ENCODE data around the gene ST7. TPM values are rescaled to one million over a fixed set of nuclear protein-coding genes. Genes with fewer than 3 reads are reported as not detected.

The ST7 gene
- polyA plus RNA-seq, 1 donor from 2014 or later, result 76.8 TPM

DNA sequence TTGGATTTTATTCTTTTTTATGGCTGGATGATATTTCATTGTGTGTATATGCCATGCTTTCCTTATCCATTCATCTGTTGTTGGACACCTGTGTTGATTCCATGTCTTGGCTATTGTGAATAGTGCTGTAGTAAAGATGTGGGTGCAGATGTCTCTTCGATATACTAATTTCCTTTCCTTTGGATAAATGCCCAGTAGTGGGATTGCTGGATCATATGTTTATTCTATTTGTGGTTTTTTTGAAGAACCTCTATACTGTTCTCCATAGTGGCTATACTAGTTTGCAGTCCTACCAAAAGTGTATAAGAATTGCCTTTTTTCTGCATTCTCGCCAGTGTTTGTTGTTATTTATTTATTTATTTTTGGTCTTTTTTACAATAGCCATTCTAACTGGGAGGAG, 209.8 kb downstream of the ST7 start:
- H3K36me3 ChIP-seq (ENCODE audit: insufficient read depth, low read length), result no peaks in the 10 kb centered on the region
- H2AFZ ChIP-seq (ENCODE audit: low read depth, low read length), result no peak overlapping the region
- H3F3A ChIP-seq (ENCODE audit: insufficient read depth, low read length, poor library complexity, severe bottlenecking), result no peaks in the 10 kb centered on the region
- no peak overlapping the region for H3K27ac ChIP-seq (ENCODE audit: low read length)
- TF ChIP-seq SMC3 (conservative IDR thresholded peaks at IDR 0.05; ENCODE audit: poor library complexity) (no peak), POLR2AphosphoS5 (IDR thresholded peaks at IDR 0.05) (no peak), MXI1 (conservative IDR thresholded peaks at IDR 0.05; ENCODE audit: poor library complexity, severe bottlenecking) (no peak), RAD21 (conservative IDR thresholded peaks at IDR 0.05) (no peak), EP300 (conservative IDR thresholded peaks at IDR 0.05; ENCODE audit: poor library complexity, severe bottlenecking) (no peak), TAF1 (IDR thresholded peaks at IDR 0.05; ENCODE audit: low read depth) (no peak), EZH2 (IDR thresholded peaks at IDR 0.05; ENCODE audit: borderline replicate concordance, insufficient read depth, low read length, poor library complexity, severe bottlenecking) (no peak)
- TF ChIP-seq, protein P1, sequence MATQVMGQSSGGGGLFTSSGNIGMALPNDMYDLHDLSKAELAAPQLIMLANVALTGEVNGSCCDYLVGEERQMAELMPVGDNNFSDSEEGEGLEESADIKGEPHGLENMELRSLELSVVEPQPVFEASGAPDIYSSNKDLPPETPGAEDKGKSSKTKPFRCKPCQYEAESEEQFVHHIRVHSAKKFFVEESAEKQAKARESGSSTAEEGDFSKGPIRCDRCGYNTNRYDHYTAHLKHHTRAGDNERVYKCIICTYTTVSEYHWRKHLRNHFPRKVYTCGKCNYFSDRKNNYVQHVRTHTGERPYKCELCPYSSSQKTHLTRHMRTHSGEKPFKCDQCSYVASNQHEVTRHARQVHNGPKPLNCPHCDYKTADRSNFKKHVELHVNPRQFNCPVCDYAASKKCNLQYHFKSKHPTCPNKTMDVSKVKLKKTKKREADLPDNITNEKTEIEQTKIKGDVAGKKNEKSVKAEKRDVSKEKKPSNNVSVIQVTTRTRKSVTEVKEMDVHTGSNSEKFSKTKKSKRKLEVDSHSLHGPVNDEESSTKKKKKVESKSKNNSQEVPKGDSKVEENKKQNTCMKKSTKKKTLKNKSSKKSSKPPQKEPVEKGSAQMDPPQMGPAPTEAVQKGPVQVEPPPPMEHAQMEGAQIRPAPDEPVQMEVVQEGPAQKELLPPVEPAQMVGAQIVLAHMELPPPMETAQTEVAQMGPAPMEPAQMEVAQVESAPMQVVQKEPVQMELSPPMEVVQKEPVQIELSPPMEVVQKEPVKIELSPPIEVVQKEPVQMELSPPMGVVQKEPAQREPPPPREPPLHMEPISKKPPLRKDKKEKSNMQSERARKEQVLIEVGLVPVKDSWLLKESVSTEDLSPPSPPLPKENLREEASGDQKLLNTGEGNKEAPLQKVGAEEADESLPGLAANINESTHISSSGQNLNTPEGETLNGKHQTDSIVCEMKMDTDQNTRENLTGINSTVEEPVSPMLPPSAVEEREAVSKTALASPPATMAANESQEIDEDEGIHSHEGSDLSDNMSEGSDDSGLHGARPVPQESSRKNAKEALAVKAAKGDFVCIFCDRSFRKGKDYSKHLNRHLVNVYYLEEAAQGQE (IDR thresholded peaks at IDR 0.05; ENCODE audit: borderline replicate concordance), result no peak
- TF ChIP-seq, protein P2, sequence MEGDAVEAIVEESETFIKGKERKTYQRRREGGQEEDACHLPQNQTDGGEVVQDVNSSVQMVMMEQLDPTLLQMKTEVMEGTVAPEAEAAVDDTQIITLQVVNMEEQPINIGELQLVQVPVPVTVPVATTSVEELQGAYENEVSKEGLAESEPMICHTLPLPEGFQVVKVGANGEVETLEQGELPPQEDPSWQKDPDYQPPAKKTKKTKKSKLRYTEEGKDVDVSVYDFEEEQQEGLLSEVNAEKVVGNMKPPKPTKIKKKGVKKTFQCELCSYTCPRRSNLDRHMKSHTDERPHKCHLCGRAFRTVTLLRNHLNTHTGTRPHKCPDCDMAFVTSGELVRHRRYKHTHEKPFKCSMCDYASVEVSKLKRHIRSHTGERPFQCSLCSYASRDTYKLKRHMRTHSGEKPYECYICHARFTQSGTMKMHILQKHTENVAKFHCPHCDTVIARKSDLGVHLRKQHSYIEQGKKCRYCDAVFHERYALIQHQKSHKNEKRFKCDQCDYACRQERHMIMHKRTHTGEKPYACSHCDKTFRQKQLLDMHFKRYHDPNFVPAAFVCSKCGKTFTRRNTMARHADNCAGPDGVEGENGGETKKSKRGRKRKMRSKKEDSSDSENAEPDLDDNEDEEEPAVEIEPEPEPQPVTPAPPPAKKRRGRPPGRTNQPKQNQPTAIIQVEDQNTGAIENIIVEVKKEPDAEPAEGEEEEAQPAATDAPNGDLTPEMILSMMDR (IDR thresholded peaks at IDR 0.05; ENCODE audit: poor library complexity, severe bottlenecking), result no peak
- no peaks in the 10 kb centered on the region for H3K9me3 ChIP-seq (ENCODE audit: low read length)
- H3K27me3 ChIP-seq (ENCODE audit: insufficient read depth, low read depth, low read length), result no peaks in the 10 kb centered on the region
- no peak overlapping the region for H3K9ac ChIP-seq (ENCODE audit: low read length)
- no peaks in the 10 kb centered on the region for H4K20me1 ChIP-seq (ENCODE audit: insufficient read depth)
- no peaks in the 10 kb centered on the region for H3K9me2 ChIP-seq (ENCODE audit: insufficient read depth, low read length)
- no peak overlapping the region for H3K4me3 ChIP-seq (ENCODE audit: low read length)
- H3K4me2 ChIP-seq (ENCODE audit: low read length), result no peak overlapping the region
- H3K79me2 ChIP-seq (replicated peaks; ENCODE audit: insufficient read depth, low read length), result no peaks in the 10 kb centered on the region

DNA sequence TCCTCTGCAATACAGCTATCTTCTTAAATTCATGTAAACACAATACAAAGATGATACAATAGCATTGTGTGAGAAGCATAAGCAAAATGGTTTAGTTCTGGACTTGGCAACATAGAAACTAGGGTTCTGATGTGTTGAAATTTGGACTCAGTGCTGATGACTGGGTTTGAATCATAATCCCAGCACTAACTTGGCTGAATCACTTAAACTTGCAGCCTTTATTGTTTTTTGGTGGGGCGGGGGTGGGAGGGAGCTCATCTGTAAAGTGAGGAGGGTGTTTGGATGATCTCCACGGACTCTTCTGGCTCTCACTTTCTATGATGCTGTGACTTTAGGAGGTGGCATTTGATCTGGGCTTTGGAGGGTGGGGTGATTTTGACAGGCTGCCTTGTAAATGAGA, 211.3 kb downstream of the ST7 start:
- Histone ChIP-seq H4K20me1 (ENCODE audit: insufficient read depth) (no peaks in the 10 kb centered on the region), H3K9ac (ENCODE audit: low read length) (no peak overlapping the region), H3K9me3 (ENCODE audit: low read length) (no peaks in the 10 kb centered on the region), H3K9me2 (ENCODE audit: insufficient read depth, low read length) (no peaks in the 10 kb centered on the region), H3K79me2 (replicated peaks; ENCODE audit: insufficient read depth, low read length) (no peaks in the 10 kb centered on the region), H3F3A (ENCODE audit: insufficient read depth, low read length, poor library complexity, severe bottlenecking) (no peaks in the 10 kb centered on the region), H2AFZ (ENCODE audit: low read depth, low read length) (no peak overlapping the region), H3K36me3 (ENCODE audit: insufficient read depth, low read length) (no peaks in the 10 kb centered on the region), H3K4me3 (ENCODE audit: low read length) (no peak overlapping the region), H3K27ac (ENCODE audit: low read length) (no peak overlapping the region), H3K27me3 (ENCODE audit: insufficient read depth, low read depth, low read length) (no peaks in the 10 kb centered on the region), H3K4me2 (ENCODE audit: low read length) (no peak overlapping the region)
- TF ChIP-seq, protein P1 (IDR thresholded peaks at IDR 0.05; ENCODE audit: borderline replicate concordance), result no peak
- no peak for TF ChIP-seq POLR2AphosphoS5 (IDR thresholded peaks at IDR 0.05)
- TF ChIP-seq MXI1 (conservative IDR thresholded peaks at IDR 0.05; ENCODE audit: poor library complexity, severe bottlenecking), result no peak
- TF ChIP-seq SMC3 (conservative IDR thresholded peaks at IDR 0.05; ENCODE audit: poor library complexity), result no peak
- no peak for TF ChIP-seq RAD21 (conservative IDR thresholded peaks at IDR 0.05)
- TF ChIP-seq TAF1 (IDR thresholded peaks at IDR 0.05; ENCODE audit: low read depth), result no peak
- TF ChIP-seq EP300 (conservative IDR thresholded peaks at IDR 0.05; ENCODE audit: poor library complexity, severe bottlenecking), result no peak
- no peak for TF ChIP-seq EZH2 (IDR thresholded peaks at IDR 0.05; ENCODE audit: borderline replicate concordance, insufficient read depth, low read length, poor library complexity, severe bottlenecking)
- TF ChIP-seq, protein P2 (IDR thresholded peaks at IDR 0.05; ENCODE audit: poor library complexity, severe bottlenecking), result no peak
